ENCODE measurements around the gene WDR1.

DNA sequence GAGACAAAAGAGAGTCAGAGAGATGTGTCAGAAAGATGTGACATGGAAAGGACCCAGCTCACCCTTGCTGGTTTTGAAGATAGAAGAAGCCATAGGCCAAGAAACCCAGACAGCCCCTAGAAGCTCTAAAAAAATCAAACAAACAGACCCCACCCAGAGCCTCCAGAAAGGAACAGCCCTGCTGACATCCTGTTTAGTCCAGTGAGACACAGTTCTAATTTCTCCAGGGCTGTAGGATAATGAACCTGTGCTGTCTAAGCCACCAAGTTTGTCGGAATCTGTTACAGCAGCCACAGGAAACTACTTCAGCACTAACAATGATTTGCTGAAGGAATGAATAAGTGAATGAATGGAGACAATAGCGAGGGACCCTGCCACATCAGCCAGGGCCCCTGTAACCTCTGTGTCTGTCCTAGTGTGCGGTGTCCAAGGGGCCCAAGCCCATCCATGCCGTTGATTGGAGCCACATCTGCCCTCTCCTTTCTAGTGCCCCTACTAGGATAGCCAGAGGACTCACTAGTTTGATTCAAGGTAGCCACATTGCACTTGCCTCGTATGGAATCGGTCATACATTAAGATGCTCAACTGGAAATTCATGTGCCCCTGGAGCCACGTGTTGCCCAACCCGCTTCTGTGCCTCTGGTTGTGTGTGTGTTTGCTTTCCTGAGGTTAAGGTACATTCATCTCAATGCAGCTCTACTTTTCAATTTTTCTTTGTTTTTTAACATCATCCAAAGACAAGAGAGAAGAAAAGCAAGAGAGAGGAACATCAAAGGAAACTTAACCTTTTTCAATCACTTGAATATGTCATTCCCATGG is 62.8 kb downstream of the WDR1 start:
- TF ChIP-seq, protein P1, sequence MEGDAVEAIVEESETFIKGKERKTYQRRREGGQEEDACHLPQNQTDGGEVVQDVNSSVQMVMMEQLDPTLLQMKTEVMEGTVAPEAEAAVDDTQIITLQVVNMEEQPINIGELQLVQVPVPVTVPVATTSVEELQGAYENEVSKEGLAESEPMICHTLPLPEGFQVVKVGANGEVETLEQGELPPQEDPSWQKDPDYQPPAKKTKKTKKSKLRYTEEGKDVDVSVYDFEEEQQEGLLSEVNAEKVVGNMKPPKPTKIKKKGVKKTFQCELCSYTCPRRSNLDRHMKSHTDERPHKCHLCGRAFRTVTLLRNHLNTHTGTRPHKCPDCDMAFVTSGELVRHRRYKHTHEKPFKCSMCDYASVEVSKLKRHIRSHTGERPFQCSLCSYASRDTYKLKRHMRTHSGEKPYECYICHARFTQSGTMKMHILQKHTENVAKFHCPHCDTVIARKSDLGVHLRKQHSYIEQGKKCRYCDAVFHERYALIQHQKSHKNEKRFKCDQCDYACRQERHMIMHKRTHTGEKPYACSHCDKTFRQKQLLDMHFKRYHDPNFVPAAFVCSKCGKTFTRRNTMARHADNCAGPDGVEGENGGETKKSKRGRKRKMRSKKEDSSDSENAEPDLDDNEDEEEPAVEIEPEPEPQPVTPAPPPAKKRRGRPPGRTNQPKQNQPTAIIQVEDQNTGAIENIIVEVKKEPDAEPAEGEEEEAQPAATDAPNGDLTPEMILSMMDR (IDR thresholded peaks at IDR 0.05), result no peak
- no peak for TF ChIP-seq POLR2A (IDR thresholded peaks at IDR 0.05)
